HepG2 (cell line): Measurements from ENCODE around the gene CDX1. TPM values are rescaled to one million over a fixed set of nuclear protein-coding genes. Genes with fewer than 3 reads are reported as not detected.
A peak's percentile ranks its signal among the peaks of the same experiment; 100 is the strongest.

ENCODE experiments used
- ATAC-seq: fragments of 200-7000 bp; cut with Tn5 transposase; 3 replicates; pipeline ENCODE4 v1.9.1; 2020; ENCODE audit warnings: mild to moderate bottlenecking, moderate library complexity
- BruUV-seq: library from RNA; stranded (reverse); fragments of 400-500 nt; replicated peaks from 2 replicates; lab custom pipeline; 2021; lab: Mats Ljungman, UMichigan
- CTCF ChIA-PET: fragments of 300-600 bp; formaldehyde crosslinking; extraction: SDS; loops from one replicate; lab custom pipeline; 2021; ENCODE audit warnings: low total read pairs, inconsistent platforms, low intra/inter-chr PET ratio; lab: Yijun Ruan, JAX
- POLR2A ChIA-PET: fragments of 350-600 bp; sonication (Branson Sonifier 250); formaldehyde crosslinking; loops from one replicate; lab custom pipeline; 2020; ENCODE audit warnings: antibody characterized with exemption, inconsistent platforms; lab: Yijun Ruan, JAX
- DNase-seq: peaks from one replicate; pipeline ENCODE4 v3.0.0-alpha.2; 2015; ENCODE audit warnings: low spot score
- FAIRE-seq: peaks from 3 replicates; lab custom pipeline; 2011; peaks lifted over from hg19 to GRCh38; lab: Jason Lieb, UNC
- H2AFZ ChIP-seq: one replicate; pipeline ENCODE4 v1.6.1; 2011; ENCODE audit warnings: low read length, inconsistent platforms
- H3K27ac ChIP-seq: fragments of 300-600 bp; 3 replicates; pipeline ENCODE4 v1.8.0; 2011; ENCODE audit warnings: mixed run types, mild to moderate bottlenecking, mixed read lengths, low read length, inconsistent platforms; ENCODE audit not compliant: insufficient read depth; ENCODE audit errors: extremely low read length
- H3K27me3 ChIP-seq, 2 experiments: fragments of 200-600 bp in 1 of 2; 2 replicates in 1 of 2; 3 replicates in 1 of 2; pipeline versions ENCODE4 v1.6.0 to v1.8.0; 2011; ENCODE audit warnings: low read length in 2 of 2, mild to moderate bottlenecking in 2 of 2, moderate library complexity in 2 of 2, inconsistent platforms in 1 of 2; ENCODE audit not compliant: insufficient read depth in 2 of 2, control insufficient read depth in 1 of 2
- H3K36me3 ChIP-seq, 2 experiments: fragments of 200-600 bp in 1 of 2; replicated peaks in 1 of 2; 2 replicates in 1 of 2; 3 replicates in 1 of 2; pipeline versions ENCODE4 v1.5.1 to v1.8.0; 2011; ENCODE audit warnings: low read length in 2 of 2, inconsistent platforms in 1 of 2; ENCODE audit not compliant: insufficient read depth in 2 of 2, control insufficient read depth in 1 of 2
- H3K4me1 ChIP-seq: 2 replicates; pipeline ENCODE4 v1.5.1; 2012; ENCODE audit warnings: low read length, inconsistent platforms; ENCODE audit not compliant: insufficient read depth
- H3K4me2 ChIP-seq: 2 replicates; pipeline ENCODE4 v1.6.0; 2011; ENCODE audit warnings: low read depth, low read length, inconsistent platforms
- H3K4me3 ChIP-seq, 3 experiments: fragments of 200-600 bp in 1 of 3; sonication (generic), shearing (Covaris generic) in 1 of 3; replicated peaks in 1 of 3; 2 replicates each; pipeline ENCODE4 v1.5.1; 2011 to 2016; ENCODE audit warnings: low read length in 3 of 3, inconsistent platforms in 2 of 3, low read depth in 2 of 3, mild to moderate bottlenecking in 2 of 3, control low read depth in 1 of 3, mixed read lengths in 1 of 3; ENCODE audit not compliant: insufficient read depth in 1 of 3
- H3K79me2 ChIP-seq: one replicate; pipeline ENCODE4 v1.6.1; 2011; ENCODE audit warnings: low read length, inconsistent platforms; ENCODE audit not compliant: insufficient read depth
- H3K9ac ChIP-seq: 2 replicates; pipeline ENCODE4 v1.6.0; 2011; ENCODE audit warnings: mild to moderate bottlenecking, low read depth, low read length, inconsistent platforms; ENCODE audit not compliant: insufficient read depth
- H3K9me3 ChIP-seq: 2 replicates; pipeline ENCODE4 v1.5.1; 2012; ENCODE audit warnings: mild to moderate bottlenecking, low read length
- H4K20me1 ChIP-seq: 2 replicates; pipeline ENCODE4 v1.6.0; 2011; ENCODE audit warnings: inconsistent platforms, mild to moderate bottlenecking, low read length, moderate library complexity; ENCODE audit not compliant: insufficient read depth
- ARID2 ChIP-seq: sonication (generic); formaldehyde crosslinking; IDR thresholded peaks from 2 replicates; pipeline ENCODE4 v1.8.1; 2022; ENCODE audit warnings: mild to moderate bottlenecking, missing genetic modification reagents, borderline replicate concordance
- ATF7 ChIP-seq, 2 experiments: fragments of 450-650 bp in 1 of 2; sonication (generic) in 1 of 2; formaldehyde crosslinking in 1 of 2; IDR thresholded peaks; 2 replicates each; pipeline versions ENCODE4 v1.4.0 to v1.6.1; 2016 to 2020; ENCODE audit warnings: antibody characterized with exemption in 1 of 2, mild to moderate bottlenecking in 1 of 2, missing genetic modification reagents in 1 of 2
- FOXA1 ChIP-seq, 2 experiments: fragments of 450-650 bp in 1 of 2; sonication (generic) in 1 of 2; formaldehyde crosslinking in 1 of 2; IDR thresholded peaks; 2 replicates each; pipeline versions ENCODE4 v1.4.0 to v1.6.1; 2016 to 2020; ENCODE audit warnings: missing genetic modification reagents in 1 of 2
- FOXJ3 ChIP-seq: sonication (generic); formaldehyde crosslinking; IDR thresholded peaks from 2 replicates; pipeline ENCODE4 v1.4.0; 2020; ENCODE audit warnings: missing genetic modification reagents, mild to moderate bottlenecking, borderline replicate concordance
- HDAC1 ChIP-seq: sonication (generic); formaldehyde crosslinking; IDR thresholded peaks from 2 replicates; pipeline ENCODE4 v1.5.1; 2020; ENCODE audit warnings: mild to moderate bottlenecking, missing genetic modification reagents
- NR2F6 ChIP-seq, 2 experiments: IDR thresholded peaks; 2 replicates each; pipeline ENCODE4 v1.6.1; 2016; ENCODE audit warnings: antibody characterized with exemption in 1 of 2, mild to moderate bottlenecking in 1 of 2
- PHF21A ChIP-seq: sonication (generic); formaldehyde crosslinking; IDR thresholded peaks from 2 replicates; pipeline ENCODE4 v1.5.0; 2020; ENCODE audit warnings: mild to moderate bottlenecking, missing genetic modification reagents
- RNF2 ChIP-seq: fragments of 450-650 bp; conservative IDR thresholded peaks from 2 replicates; pipeline ENCODE4 v1.6.1; 2016; ENCODE audit warnings: low read depth
- ZNF101 ChIP-seq: sonication (generic); formaldehyde crosslinking; IDR thresholded peaks from 2 replicates; pipeline ENCODE4 v1.4.0; 2020; ENCODE audit warnings: mild to moderate bottlenecking, low read depth, missing genetic modification reagents, borderline replicate concordance
- ZNF253 ChIP-seq: sonication (generic); formaldehyde crosslinking; IDR thresholded peaks from 2 replicates; pipeline ENCODE4 v1.8.0; 2022; ENCODE audit warnings: mild to moderate bottlenecking, missing genetic modification reagents, borderline replicate concordance
- ZNF557 ChIP-seq: sonication (generic); formaldehyde crosslinking; IDR thresholded peaks from 2 replicates; pipeline ENCODE4 v1.4.0; 2020; ENCODE audit warnings: missing genetic modification reagents
- WGBS: methylation state at CpG from one replicate; pipeline ENCODE4 v1.1.6; 2017; ENCODE audit warnings: low lambda C conversion rate; 5-methylcytosine and 5-hydroxymethylcytosine counted together
- in situ Hi-C: cut with HindIII; loops from 2 replicates; pipeline ENCODE4 v1.10.0; 2017; ENCODE audit warnings: low pct_unique_long_range_greater_than_20kb; ENCODE audit not compliant: extremely low pct_ligation_motif_present
- intact Hi-C: fragments of 100-400 bp; cut with micrococcal nuclease; formaldehyde crosslinking; loops from one replicate; pipeline ENCODE4 v1.10.0; 2022; ENCODE audit not compliant: unreplicated experiment
- polyA plus RNA-seq, 8 experiments: library from polyadenylated mRNA; depleted of rRNA in 3 of 8; stranded (reverse) in 7 of 8; unstranded in 1 of 8; fragments of >200 nt; fragmentation: Illumina TruSeq in 4 of 8; extraction: Trizol in 4 of 8; gene quantifications; 2 replicates each; pipeline versions ENCODE4 v1.2.1 to v1.2.3, GENCODE V29; 2011 to 2016; ENCODE audit warnings: low read depth in 4 of 8, missing spikeins in 1 of 8, mixed read lengths in 1 of 8; ENCODE audit not compliant: insufficient read depth in 1 of 8
- total RNA-seq, 5 experiments: library from RNA; depleted of rRNA; stranded (reverse); fragments of >200 nt; fragmentation: Illumina TruSeq; extraction: Trizol; gene quantifications; 2 replicates each; pipeline ENCODE4 v1.2.3, GENCODE V29; 2016; ENCODE audit warnings: low read depth in 1 of 5
- TF ChIP-seq, protein P1 (sequence below): sonication (generic); formaldehyde crosslinking; conservative IDR thresholded peaks from 2 replicates; pipeline ENCODE4 v1.4.0; 2020; ENCODE audit warnings: mild to moderate bottlenecking, missing genetic modification reagents, moderate library complexity
- TF ChIP-seq, protein P2 (sequence below): sonication (generic); formaldehyde crosslinking; IDR thresholded peaks from 2 replicates; pipeline ENCODE4 v1.9.0; 2022; ENCODE audit warnings: low read depth, missing genetic modification reagents
- TF ChIP-seq, protein P3 (sequence below): sonication (generic); formaldehyde crosslinking; IDR thresholded peaks from 2 replicates; pipeline ENCODE4 v1.4.0; 2020; ENCODE audit warnings: missing genetic modification reagents

Gene CDX1
- total and polyA plus RNA-seq, 2 of the 13 experiments (the other 11 are each of a cell fraction or from before 2014, with no cell fraction given): not detected

DNA sequence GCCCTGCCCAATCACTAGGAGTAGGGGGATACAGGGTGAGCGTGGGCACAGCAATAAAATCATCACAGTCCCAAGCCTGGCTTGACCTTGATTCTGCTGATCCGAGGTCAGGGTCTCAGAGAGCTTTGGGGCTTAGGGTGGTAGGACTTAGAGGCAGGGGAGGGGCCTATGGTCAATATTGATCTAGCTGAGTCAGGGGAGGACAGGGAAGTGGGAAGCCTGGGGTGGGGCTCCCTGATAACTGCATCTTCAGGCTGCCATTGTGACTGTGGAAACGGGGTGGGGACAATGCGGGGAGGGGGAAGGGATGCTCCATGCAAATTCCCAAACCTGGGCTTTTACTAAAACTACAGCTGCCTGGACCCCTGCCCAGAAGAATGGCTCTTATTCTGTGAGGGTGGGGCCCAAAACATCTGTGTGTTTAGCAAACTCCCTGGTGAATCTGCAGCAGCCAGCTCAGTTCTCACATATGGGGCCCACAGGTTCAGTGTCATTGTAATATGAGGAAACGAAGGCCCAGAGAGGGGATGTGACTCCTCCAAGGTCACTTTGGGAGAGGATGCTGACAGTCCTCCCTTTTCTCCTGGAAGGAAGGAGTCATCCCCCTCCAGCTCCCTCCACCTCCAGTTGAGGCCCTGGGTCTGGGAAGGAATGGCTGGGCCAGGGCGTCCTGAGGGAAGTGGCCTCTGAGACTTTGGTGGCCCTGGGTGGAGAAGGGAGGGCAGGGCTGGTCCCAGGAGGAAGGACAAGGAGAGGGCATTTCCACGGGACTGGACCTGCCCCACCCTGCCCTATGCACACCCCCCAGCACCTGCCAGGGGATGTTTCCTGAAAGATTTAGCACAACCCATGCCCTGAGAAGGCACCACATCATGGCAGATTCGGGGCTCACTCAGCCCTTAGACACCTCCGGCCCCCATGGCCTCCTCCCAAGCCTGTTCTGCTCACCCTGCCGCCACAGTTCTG, 49.7 kb downstream of the CDX1 start:
- Histone ChIP-seq H3K36me3 (no peaks in the 10 kb centered on the region), H2AFZ (no peak overlapping the region), H3K4me3 (no peak overlapping the region), H3K4me1 (peaks cover 18% of the 10 kb centered on the region), H3K79me2 (no peaks in the 10 kb centered on the region), H3K27ac (no peak overlapping the region), H3K27me3 (peaks cover 8 to 57% of the 10 kb centered on the region in 2 experiments; a peak in 4 of 5 replicates), H3K4me2 (no peak overlapping the region), H3K9me3 (no peaks in the 10 kb centered on the region), H3K9ac (no peak overlapping the region), H4K20me1 (no peaks in the 10 kb centered on the region)
- FAIRE-seq (no peak), DNase-seq (peak; percentile 42), ATAC-seq (peak; percentile 11; the same call in 1 of the 3 replicates)
- CTCF ChIA-PET: interaction anchor here (2.2 to 4.3 kb wide), 2 partner anchors 54 to 86 kb away, joined by 25 to 62 read pairs; no protein-coding TSS in a partner anchor
- POLR2A ChIA-PET: interaction anchor here (0.7 to 0.9 kb wide), 2 partner anchors 73 to 79 kb away, joined by 3 to 4 read pairs; no protein-coding TSS in a partner anchor
- no TSS peak for BruUV-seq
- 2% methylated on average over 7 of the region's 10 CpGs for WGBS
- in situ Hi-C loops: loop anchor here (5.0 kb wide), 2 partner anchors 54 to 89 kb away; no protein-coding TSS in a partner anchor
- intact Hi-C loops: no loop called here
- TF ChIP-seq, protein P1, sequence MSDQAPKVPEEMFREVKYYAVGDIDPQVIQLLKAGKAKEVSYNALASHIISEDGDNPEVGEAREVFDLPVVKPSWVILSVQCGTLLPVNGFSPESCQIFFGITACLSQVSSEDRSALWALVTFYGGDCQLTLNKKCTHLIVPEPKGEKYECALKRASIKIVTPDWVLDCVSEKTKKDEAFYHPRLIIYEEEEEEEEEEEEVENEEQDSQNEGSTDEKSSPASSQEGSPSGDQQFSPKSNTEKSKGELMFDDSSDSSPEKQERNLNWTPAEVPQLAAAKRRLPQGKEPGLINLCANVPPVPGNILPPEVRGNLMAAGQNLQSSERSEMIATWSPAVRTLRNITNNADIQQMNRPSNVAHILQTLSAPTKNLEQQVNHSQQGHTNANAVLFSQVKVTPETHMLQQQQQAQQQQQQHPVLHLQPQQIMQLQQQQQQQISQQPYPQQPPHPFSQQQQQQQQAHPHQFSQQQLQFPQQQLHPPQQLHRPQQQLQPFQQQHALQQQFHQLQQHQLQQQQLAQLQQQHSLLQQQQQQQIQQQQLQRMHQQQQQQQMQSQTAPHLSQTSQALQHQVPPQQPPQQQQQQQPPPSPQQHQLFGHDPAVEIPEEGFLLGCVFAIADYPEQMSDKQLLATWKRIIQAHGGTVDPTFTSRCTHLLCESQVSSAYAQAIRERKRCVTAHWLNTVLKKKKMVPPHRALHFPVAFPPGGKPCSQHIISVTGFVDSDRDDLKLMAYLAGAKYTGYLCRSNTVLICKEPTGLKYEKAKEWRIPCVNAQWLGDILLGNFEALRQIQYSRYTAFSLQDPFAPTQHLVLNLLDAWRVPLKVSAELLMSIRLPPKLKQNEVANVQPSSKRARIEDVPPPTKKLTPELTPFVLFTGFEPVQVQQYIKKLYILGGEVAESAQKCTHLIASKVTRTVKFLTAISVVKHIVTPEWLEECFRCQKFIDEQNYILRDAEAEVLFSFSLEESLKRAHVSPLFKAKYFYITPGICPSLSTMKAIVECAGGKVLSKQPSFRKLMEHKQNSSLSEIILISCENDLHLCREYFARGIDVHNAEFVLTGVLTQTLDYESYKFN (CRISPR knock-in tag): peak; percentile 33; the same call in 1 of the 2 replicates
- TF ChIP-seq FOXA1 (IDR thresholded peaks at IDR 0.05): peak; percentile 15; the same call in 1 of the 2 replicates
- 0 out of 2 replicates have a peak, but pooled peaks have one; percentile 33 for TF ChIP-seq FOXA1 (CRISPR knock-in tag; IDR thresholded peaks at IDR 0.05)
- TF ChIP-seq, protein P2, sequence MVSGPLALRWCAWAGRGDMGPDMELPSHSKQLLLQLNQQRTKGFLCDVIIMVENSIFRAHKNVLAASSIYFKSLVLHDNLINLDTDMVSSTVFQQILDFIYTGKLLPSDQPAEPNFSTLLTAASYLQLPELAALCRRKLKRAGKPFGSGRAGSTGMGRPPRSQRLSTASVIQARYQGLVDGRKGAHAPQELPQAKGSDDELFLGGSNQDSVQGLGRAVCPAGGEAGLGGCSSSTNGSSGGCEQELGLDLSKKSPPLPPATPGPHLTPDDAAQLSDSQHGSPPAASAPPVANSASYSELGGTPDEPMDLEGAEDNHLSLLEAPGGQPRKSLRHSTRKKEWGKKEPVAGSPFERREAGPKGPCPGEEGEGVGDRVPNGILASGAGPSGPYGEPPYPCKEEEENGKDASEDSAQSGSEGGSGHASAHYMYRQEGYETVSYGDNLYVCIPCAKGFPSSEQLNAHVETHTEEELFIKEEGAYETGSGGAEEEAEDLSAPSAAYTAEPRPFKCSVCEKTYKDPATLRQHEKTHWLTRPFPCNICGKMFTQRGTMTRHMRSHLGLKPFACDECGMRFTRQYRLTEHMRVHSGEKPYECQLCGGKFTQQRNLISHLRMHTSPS (CRISPR knock-in tag): no peak
- TF ChIP-seq RNF2: no peak
- no peak for TF ChIP-seq ZNF101 (CRISPR knock-in tag)
- peak; percentile 22; the same call in 1 of the 2 replicates for TF ChIP-seq HDAC1
- no peak for TF ChIP-seq ATF7 (IDR thresholded peaks at IDR 0.05)
- no peak for TF ChIP-seq ATF7 (CRISPR knock-in tag; IDR thresholded peaks at IDR 0.05)
- TF ChIP-seq, protein P3, sequence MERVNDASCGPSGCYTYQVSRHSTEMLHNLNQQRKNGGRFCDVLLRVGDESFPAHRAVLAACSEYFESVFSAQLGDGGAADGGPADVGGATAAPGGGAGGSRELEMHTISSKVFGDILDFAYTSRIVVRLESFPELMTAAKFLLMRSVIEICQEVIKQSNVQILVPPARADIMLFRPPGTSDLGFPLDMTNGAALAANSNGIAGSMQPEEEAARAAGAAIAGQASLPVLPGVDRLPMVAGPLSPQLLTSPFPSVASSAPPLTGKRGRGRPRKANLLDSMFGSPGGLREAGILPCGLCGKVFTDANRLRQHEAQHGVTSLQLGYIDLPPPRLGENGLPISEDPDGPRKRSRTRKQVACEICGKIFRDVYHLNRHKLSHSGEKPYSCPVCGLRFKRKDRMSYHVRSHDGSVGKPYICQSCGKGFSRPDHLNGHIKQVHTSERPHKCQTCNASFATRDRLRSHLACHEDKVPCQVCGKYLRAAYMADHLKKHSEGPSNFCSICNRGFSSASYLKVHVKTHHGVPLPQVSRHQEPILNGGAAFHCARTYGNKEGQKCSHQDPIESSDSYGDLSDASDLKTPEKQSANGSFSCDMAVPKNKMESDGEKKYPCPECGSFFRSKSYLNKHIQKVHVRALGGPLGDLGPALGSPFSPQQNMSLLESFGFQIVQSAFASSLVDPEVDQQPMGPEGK: peak; percentile 62; the same call in 1 of the 2 replicates
- TF ChIP-seq FOXJ3 (CRISPR knock-in tag): no peak
- TF ChIP-seq ZNF253 (CRISPR knock-in tag): no peak
- TF ChIP-seq NR2F6 (IDR thresholded peaks at IDR 0.05): 0 out of 2 replicates have a peak, but pooled peaks have one; percentile 24
- TF ChIP-seq NR2F6 (CRISPR knock-in tag; IDR thresholded peaks at IDR 0.05): peak; percentile 37; the same call in 1 of the 2 replicates
- TF ChIP-seq ZNF557 (CRISPR knock-in tag): no peak
- TF ChIP-seq ARID2 (CRISPR knock-in tag): no peak
- TF ChIP-seq PHF21A: no peak
